DOHH2 (cell line): Measurements from ENCODE around the gene UXS1.

ENCODE experiments used
- H3F3A ChIP-seq: fragments of 200-600 bp; sonication (generic), shearing (Covaris generic); 2 replicates; pipeline ENCODE4 v1.6.0; 2016; ENCODE audit warnings: antibody characterized with exemption, mild to moderate bottlenecking; ENCODE audit not compliant: control insufficient read depth, insufficient read depth
- H3K27ac ChIP-seq: fragments of 200-600 bp; sonication (generic); 2 replicates; pipeline ENCODE4 v1.5.1; 2014; ENCODE audit warnings: low read depth, mild to moderate bottlenecking, low read length, moderate library complexity
- H3K27me3 ChIP-seq: fragments of 200-600 bp; sonication (generic); 2 replicates; pipeline ENCODE4 v1.6.1; 2014; ENCODE audit warnings: mild to moderate bottlenecking, low read length, mixed read lengths; ENCODE audit not compliant: control insufficient read depth
- H3K36me3 ChIP-seq: fragments of 200-600 bp; sonication (generic); 2 replicates; pipeline ENCODE4 v1.6.1; 2014; ENCODE audit warnings: mild to moderate bottlenecking, low read length, moderate library complexity, mixed read lengths; ENCODE audit not compliant: control insufficient read depth
- H3K4me1 ChIP-seq: fragments of 200-600 bp; sonication (generic); 2 replicates; pipeline ENCODE4 v1.6.1; 2014; ENCODE audit warnings: mild to moderate bottlenecking, low read length, mixed read lengths; ENCODE audit not compliant: control insufficient read depth
- H3K4me2 ChIP-seq: fragments of 200-600 bp; sonication (generic); 2 replicates; pipeline ENCODE4 v1.6.0; 2014; ENCODE audit warnings: mild to moderate bottlenecking, low read length, moderate library complexity
- H3K4me3 ChIP-seq: fragments of 200-600 bp; sonication (generic); 2 replicates; pipeline ENCODE4 v1.5.1; 2014; ENCODE audit warnings: mild to moderate bottlenecking, low read length, mixed read lengths
- H3K79me2 ChIP-seq: fragments of 200-600 bp; sonication (generic); 2 replicates; pipeline ENCODE4 v1.6.1; 2014; ENCODE audit warnings: mild to moderate bottlenecking, low read length, mixed read lengths; ENCODE audit not compliant: control insufficient read depth
- H3K9me2 ChIP-seq: fragments of 200-600 bp; sonication (generic); replicated peaks from 2 replicates; pipeline ENCODE4 v1.6.1; 2014; ENCODE audit warnings: mild to moderate bottlenecking, low read length, mixed read lengths; ENCODE audit not compliant: control insufficient read depth
- H3K9me3 ChIP-seq: fragments of 200-600 bp; sonication (generic); 2 replicates; pipeline ENCODE4 v1.6.1; 2014; ENCODE audit warnings: antibody characterized with exemption, low read length, mixed read lengths; ENCODE audit not compliant: control insufficient read depth, insufficient read depth
- H4K20me1 ChIP-seq: fragments of 200-600 bp; sonication (generic); 2 replicates; pipeline ENCODE4 v1.6.0; 2014; ENCODE audit warnings: low read depth, mild to moderate bottlenecking, antibody characterized with exemption, low read length, moderate library complexity; ENCODE audit not compliant: control insufficient read depth, insufficient read depth
- CTCF ChIP-seq: fragments of 200-600 bp; sonication (generic); IDR thresholded peaks from one replicate; pipeline ENCODE4 v1.5.1; 2014; ENCODE audit warnings: antibody characterized with exemption, mild to moderate bottlenecking, low read depth, low read length; ENCODE audit not compliant: poor library complexity, severe bottlenecking
- EZH2phosphoT487 ChIP-seq: fragments of 200-600 bp; sonication (generic); IDR thresholded peaks from 2 replicates; pipeline ENCODE4 v1.6.1; 2017; ENCODE audit warnings: borderline replicate concordance, mild to moderate bottlenecking, antibody characterized with exemption, low read length, moderate library complexity, mixed read lengths

UXS1 gene

GRCh38 chr2:106058469-106059137 is 135.5 kb downstream of the UXS1 start:
- Histone ChIP-seq H3K36me3 (no peaks in the 10 kb centered on the region), H3K9me2 (no peaks in the 10 kb centered on the region), H3K9me3 (no peaks in the 10 kb centered on the region), H3K27me3 (no peaks in the 10 kb centered on the region), H3K4me2 (no peak overlapping the region), H3K27ac (no peak overlapping the region), H4K20me1 (no peaks in the 10 kb centered on the region), H3K4me3 (no peak overlapping the region), H3K79me2 (no peaks in the 10 kb centered on the region), H3F3A (no peaks in the 10 kb centered on the region), H3K4me1 (no peaks in the 10 kb centered on the region)
- TF ChIP-seq CTCF (no peak), EZH2phosphoT487 (no peak)

- Histone ChIP-seq H3K4me2 (no peak overlapping the region), H3K36me3 (no peaks in the 10 kb centered on the region), H3K9me2 (no peaks in the 10 kb centered on the region), H3K27me3 (no peaks in the 10 kb centered on the region), H3K27ac (no peak overlapping the region), H3K4me1 (no peaks in the 10 kb centered on the region), H3K79me2 (no peaks in the 10 kb centered on the region), H3K4me3 (no peak overlapping the region), H3F3A (no peaks in the 10 kb centered on the region), H3K9me3 (no peaks in the 10 kb centered on the region), H4K20me1 (no peaks in the 10 kb centered on the region)
- TF ChIP-seq CTCF (no peak), EZH2phosphoT487 (no peak)
Measured at GRCh38 chr2:106057206-106057605, 136.9 kb downstream of the UXS1 start.

- no peaks in the 10 kb centered on the region for H3K36me3 ChIP-seq
- no peaks in the 10 kb centered on the region for H4K20me1 ChIP-seq
- H3K79me2 ChIP-seq: no peaks in the 10 kb centered on the region
- H3K9me3 ChIP-seq: no peaks in the 10 kb centered on the region
- no peaks in the 10 kb centered on the region for H3F3A ChIP-seq
- no peaks in the 10 kb centered on the region for H3K27me3 ChIP-seq
- H3K27ac ChIP-seq: no peak overlapping the region
- no peak overlapping the region for H3K4me2 ChIP-seq
- H3K9me2 ChIP-seq: no peaks in the 10 kb centered on the region
- TF ChIP-seq EZH2phosphoT487 (no peak), CTCF (no peak)
- no peak overlapping the region for H3K4me3 ChIP-seq
- H3K4me1 ChIP-seq: no peaks in the 10 kb centered on the region
Measured at GRCh38 chr2:106054880-106055655, 139.0 kb downstream of the UXS1 start.
